AG08396 (cell line): ENCODE data around the gene TNRC6A.
"Not testable (repeated sequence)": the region's sequence is repeated elsewhere in the genome, so short reads cannot be mapped to it uniquely, and the experiment has no call there.

Experiments
- DNase-seq: peaks from one replicate; pipeline ENCODE4 v3.0.0; 2012; ENCODE audit warnings: low spot score, mixed read lengths

The TNRC6A gene

DNA sequence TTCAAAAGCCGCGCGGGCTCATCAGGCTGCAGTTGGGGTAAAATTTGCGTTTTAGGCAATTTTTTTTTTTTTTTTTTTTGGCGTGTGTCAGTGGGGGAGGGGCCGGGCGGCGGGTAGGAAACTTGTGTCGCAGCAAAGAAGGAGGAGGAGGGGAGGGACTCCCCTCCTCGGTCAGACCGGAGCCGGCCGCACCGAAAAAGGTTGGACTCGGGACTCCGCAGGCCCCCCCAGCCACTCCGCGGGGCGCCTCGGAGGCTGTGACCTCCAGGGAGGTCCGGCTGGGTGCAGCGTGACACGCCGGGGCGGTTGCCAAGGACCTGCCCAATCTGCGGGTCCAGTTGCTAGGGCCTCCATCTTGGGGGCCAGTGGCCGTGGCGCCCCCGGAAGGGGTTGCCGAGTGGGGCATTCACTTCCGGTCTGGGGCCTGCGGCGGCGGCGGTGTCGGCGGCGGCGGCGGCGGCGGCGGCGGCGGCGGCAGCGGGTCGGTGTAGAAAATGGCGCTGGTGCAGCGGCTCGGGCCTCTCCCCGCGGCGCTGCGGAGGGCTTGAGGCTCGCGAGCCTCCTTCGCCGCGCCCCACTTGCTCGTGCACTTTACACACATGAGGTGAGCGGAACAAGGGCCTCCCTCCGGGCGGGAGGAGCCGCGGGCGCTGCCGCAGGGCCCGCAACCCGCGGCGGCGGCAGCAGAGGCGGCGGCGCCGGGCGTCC is at the start of gene TNRC6A:
Gene TNRC6A (plus strand): TSS at position 409 of the 708 bp plus-strand sequence. CDS start 191 bp downstream, at position 600.
- peak; percentile 94 for DNase-seq

DNA sequence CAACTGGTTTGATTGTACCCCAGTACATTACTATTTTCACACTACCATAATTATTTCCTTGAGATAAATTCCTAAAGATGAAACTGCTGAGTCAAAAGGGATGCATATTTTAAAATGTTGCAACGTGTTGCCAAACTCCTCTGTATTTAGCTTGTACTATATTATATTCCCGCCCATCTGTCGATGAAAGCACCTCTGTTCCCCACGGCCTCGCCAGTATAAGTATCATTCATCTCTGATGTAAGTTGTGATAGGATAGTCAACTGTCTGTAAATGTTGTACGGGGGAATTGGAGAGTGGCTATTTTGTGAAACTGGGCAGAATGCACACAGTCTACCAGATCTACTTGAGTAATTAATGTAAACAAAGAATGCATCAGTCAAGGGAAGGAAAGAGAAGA is 47.7 kb upstream of the TNRC6A start:
- no peak for DNase-seq

GRCh38 chr16:24683250-24683649 is 46.2 kb upstream of the TNRC6A start:
- DNase-seq, result no peak

DNA sequence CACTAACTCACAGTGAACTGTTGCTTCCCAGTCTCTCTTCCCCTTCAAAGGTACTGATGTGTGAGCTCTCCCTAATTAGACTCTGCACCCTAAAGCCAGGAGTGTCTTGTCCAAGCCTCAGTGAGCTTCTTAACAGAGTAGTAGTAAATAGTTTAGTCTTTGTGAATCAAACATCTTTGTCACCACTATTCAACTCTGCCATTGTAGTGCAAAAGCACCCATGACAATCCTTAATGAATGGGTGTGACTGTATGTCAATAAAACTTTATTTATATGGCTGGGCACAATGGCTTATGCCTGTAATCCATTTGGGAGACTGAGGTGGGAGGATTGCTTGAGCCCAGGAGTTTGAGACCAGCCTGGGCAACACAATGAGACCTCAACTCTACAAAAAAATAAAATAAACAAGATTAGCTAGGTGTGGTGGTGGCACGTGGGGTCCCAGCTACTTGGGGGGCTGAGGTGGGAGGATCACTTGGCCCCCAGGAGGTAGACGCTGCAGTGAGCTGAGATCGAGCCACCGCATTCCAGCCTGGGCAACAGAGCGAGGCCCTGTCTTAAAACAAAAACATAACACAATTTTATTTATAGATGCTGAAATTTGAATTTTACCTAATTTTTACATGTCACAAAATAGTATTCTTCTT is 45.5 kb upstream of the TNRC6A start:
- DNase-seq, result no peak

GRCh38 chr16:24685539-24686432 is 43.7 kb upstream of the TNRC6A start:
- peak; percentile 75 for DNase-seq

DNA sequence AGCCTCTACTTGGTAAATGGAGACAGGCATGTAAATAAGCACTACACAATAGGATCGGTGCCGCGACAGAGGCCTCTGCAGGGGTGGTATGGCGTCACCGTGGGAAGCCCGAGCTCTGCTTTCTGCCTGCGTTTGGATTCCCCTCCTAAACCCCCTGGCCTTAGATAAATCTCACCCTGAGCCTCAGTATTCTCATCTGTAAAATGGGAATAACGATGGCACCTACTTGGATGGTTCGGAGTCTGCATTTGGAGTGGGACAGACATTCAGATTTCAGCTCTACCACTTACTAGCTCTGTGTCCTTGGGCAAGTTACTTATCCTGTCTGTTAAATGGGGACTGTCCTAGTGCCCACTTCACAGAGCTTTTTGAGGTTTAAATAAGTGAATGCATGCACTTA is 42.8 kb upstream of the TNRC6A start:
- DNase-seq, result no peak

- DNase-seq, result no peak
These were observed 41.1 kb upstream of the TNRC6A start for GRCh38 chr16:24688359-24688758.

DNA sequence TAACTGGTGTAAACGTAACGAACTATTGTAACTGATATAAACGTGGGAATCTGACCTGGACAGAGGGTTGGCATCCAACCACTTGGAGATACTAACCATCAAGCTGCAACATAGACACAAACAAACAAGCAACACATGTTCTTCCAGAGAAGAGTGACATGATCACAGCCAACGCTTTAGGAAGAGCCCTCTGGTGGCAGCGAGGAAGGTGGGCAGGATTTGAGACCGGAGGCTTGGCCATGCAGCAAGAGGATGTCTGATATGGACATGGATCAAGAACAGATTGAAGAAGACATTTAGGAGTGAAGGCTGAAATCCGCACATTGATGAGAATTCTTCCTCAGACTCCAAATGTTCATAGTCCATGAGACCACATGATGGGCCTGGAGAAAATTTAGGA is 40.3 kb upstream of the TNRC6A start:
- no peak for DNase-seq

DNA sequence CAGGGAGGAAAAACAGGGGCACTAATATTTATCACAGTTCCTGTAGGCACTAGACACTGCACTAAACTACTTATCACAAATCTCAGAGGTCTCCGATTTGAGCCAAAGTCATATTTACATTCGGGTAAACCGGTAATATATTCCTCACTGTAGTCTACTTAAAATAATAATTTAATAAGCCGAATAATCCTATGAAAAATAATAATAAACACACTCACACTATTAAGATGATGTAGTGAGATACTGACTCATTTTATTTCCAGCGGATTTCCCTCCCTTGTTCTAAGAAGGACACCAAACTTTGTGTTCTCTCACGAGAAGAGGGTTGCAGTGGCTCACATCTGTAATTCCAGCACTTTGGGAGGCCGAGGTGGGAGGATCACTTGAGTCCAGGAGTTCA is 36.6 kb upstream of the TNRC6A start:
- DNase-seq, result no peak

DNA sequence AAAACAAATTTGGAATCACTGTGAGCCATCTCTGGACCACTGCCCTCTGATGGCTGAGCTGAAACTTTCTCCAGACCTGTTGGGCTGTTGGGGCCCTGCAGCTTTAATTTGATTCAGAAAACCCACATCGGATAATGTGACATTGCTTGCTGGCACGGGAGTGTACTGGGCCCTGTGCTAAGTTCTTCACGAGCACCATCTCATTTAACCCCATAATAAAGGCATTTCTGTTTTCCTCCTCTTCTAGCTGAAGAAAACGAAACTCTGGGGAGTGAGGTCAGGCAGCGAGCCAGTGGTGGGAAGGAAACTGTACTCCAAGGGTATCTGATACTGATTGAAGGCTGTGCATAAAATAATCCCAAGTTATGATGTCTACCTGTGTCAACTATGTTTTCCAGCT is 34.5 kb upstream of the TNRC6A start:
- no peak for DNase-seq

- DNase-seq, result no peak
These were observed 32.8 kb upstream of the TNRC6A start for GRCh38 chr16:24696699-24697098.

DNA sequence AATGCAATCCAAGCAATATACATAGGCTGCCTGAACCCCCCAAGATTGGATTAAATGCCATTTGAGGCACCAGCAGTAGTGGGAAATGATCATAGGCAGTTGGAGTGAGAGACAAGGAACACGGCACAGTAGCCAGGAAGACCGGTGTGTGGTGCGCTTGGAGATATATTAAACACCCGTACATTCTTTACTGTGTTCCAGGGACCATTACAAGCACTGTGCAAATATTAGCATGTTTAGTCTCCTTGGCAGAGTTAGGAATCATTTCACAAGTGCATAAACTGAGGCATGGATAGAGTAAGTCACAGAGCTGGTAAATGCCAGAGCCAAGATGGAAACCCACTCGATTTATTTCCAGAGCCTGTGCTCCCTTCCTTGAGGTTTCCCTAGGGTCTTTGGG is 31.1 kb upstream of the TNRC6A start:
- no peak for DNase-seq

- no peak for DNase-seq
These were observed 30.2 kb upstream of the TNRC6A start for GRCh38 chr16:24699151-24699723.

- DNase-seq, result peak; percentile 91
These were observed 28.7 kb upstream of the TNRC6A start for GRCh38 chr16:24700549-24701392.

- DNase-seq, result no peak
These were observed 27.9 kb upstream of the TNRC6A start for GRCh38 chr16:24701521-24701951.

- not testable (repeated sequence) for DNase-seq
These were observed 21.7 kb upstream of the TNRC6A start for GRCh38 chr16:24707760-24708159.

DNA sequence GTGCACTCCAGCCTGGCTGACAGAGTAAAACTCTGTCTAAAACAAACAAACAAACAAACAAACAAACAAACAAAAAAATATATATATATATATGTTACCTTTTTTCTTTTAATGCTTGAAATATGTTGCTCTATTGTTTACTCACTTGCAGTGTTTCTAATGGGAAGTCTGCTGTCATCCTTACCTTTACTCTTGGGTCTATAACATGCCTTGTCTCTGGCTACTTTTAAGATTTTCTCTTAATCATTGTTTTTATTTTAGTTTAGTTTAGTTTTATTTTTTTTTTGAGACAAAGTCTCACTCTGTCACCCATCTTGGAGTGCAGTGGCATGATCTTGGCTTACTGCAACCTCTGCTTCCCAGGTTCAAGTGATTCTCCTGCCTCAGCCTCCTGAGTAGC is 16.1 kb upstream of the TNRC6A start:
- DNase-seq, result no peak

DNA sequence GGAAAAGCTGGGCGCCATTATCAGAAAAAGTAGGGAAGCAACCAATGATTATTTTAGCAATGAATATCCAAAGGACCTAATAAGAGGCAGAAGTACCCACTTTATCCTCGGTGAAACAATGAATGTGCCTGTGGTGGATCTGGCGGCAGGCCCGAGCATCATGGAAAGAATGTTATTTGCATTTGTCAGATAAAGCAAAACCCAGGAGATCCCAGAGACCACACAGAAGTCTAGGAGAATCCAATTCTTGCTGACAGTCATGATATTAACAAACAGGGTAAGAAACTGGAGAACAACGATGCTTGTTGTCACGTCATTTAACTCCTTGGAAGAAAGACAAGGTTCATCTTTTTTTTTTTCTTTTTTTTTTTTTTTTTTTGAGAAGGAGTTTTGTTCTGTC is 12.0 kb upstream of the TNRC6A start:
- peak; percentile 24 for DNase-seq

- no peak for DNase-seq
These were observed 10.4 kb upstream of the TNRC6A start for GRCh38 chr16:24718967-24719521.

DNA sequence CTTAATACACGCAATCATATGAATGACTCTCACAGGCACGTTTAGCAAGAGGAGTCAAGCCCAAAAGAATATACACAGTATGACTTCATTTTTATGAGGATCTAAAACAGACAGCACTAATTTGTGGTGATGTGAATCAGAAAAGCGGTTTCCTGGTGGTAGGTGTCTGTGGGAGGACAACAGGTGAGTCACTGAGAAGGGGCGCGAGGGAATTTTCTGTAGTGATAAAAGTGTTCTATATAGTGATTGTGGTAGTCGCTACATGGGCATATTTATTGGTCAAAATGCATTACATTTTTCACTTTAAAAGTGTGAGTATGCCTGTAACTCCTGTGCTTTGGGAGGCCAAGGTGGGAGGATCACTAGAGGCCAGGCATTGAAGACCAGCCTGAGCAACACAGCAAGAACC is 7.6 kb upstream of the TNRC6A start:
- no peak for DNase-seq

GRCh38 chr16:24723663-24724062 is 5.8 kb upstream of the TNRC6A start:
- peak; percentile 29 for DNase-seq
